Transverse colon (tissue), 4 donors: ENCODE results near the gene NLRP4.

Experiments
- EP300 ChIP-seq: sonication (generic); formaldehyde crosslinking; IDR thresholded peaks from one replicate; pipeline ENCODE4 v1.6.1; 2017; ENCODE audit warnings: antibody characterized with exemption, low read depth
- POLR2A ChIP-seq: fragments of 450-650 bp; IDR thresholded peaks from one replicate; pipeline ENCODE4 v1.6.1; 2016; ENCODE audit warnings: antibody characterized with exemption, mild to moderate bottlenecking, moderate library complexity
- POLR2AphosphoS5 ChIP-seq, 3 donors: sonication (generic); formaldehyde crosslinking; IDR thresholded peaks; one replicate each; pipeline ENCODE4 v1.6.1; 2016; ENCODE audit warnings: antibody characterized with exemption in 3 of 3
- TF ChIP-seq, protein P1 (sequence below), 5 experiments: fragments of 200-600 bp in 3 of 5; fragments of 450-650 bp in 2 of 5; sonication (generic) in 3 of 5; IDR thresholded peaks; 1 replicate in 2 of 5; 2 replicates in 3 of 5; pipeline ENCODE4 v1.5.1; 2016 to 2017; ENCODE audit warnings: antibody characterized with exemption in 5 of 5, inconsistent platforms in 3 of 5, mild to moderate bottlenecking in 2 of 5, moderate library complexity in 1 of 5

- TF ChIP-seq, protein P1, sequence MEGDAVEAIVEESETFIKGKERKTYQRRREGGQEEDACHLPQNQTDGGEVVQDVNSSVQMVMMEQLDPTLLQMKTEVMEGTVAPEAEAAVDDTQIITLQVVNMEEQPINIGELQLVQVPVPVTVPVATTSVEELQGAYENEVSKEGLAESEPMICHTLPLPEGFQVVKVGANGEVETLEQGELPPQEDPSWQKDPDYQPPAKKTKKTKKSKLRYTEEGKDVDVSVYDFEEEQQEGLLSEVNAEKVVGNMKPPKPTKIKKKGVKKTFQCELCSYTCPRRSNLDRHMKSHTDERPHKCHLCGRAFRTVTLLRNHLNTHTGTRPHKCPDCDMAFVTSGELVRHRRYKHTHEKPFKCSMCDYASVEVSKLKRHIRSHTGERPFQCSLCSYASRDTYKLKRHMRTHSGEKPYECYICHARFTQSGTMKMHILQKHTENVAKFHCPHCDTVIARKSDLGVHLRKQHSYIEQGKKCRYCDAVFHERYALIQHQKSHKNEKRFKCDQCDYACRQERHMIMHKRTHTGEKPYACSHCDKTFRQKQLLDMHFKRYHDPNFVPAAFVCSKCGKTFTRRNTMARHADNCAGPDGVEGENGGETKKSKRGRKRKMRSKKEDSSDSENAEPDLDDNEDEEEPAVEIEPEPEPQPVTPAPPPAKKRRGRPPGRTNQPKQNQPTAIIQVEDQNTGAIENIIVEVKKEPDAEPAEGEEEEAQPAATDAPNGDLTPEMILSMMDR (IDR thresholded peaks at IDR 0.05), result no peak
- TF ChIP-seq EP300, result no peak
- no peak for TF ChIP-seq POLR2A
- no peak for TF ChIP-seq POLR2AphosphoS5 (IDR thresholded peaks at IDR 0.05)
Observed at GRCh38 chr19:55830656-55831055, 5.7 kb upstream of the NLRP4 start.
